ENCODE results near the gene HDAC4.

HDAC4 gene

GRCh38 chr2:239318151-239318611, 82.6 kb downstream of the HDAC4 start:
- no peak overlapping the region for H3K27ac ChIP-seq
- H3K4me1 ChIP-seq (ENCODE audit: control insufficient read depth in 1 of 2, insufficient read depth in 1 of 2, low read depth in 1 of 2, low read length in 1 of 2) = peaks cover 0 to 3% of the 10 kb centered on the region in 2 experiments

GRCh38 chr2:239316562-239317465, 84.0 kb downstream of the HDAC4 start:
- Histone ChIP-seq H3K4me3 (ENCODE audit: low read depth in 1 of 2, low read length in 1 of 2) (no peak overlapping the region), H3K4me1 (ENCODE audit: control insufficient read depth in 1 of 2, insufficient read depth in 1 of 2, low read depth in 1 of 2, low read length in 1 of 2) (peaks cover 3 to 4% of the 10 kb centered on the region in 2 experiments), H3K36me3 (no peaks in the 10 kb centered on the region), H3K27ac (no peak overlapping the region), H3K27me3 (no peaks in the 10 kb centered on the region), H3K9me3 (no peaks in the 10 kb centered on the region)
- TF ChIP-seq, protein P1, sequence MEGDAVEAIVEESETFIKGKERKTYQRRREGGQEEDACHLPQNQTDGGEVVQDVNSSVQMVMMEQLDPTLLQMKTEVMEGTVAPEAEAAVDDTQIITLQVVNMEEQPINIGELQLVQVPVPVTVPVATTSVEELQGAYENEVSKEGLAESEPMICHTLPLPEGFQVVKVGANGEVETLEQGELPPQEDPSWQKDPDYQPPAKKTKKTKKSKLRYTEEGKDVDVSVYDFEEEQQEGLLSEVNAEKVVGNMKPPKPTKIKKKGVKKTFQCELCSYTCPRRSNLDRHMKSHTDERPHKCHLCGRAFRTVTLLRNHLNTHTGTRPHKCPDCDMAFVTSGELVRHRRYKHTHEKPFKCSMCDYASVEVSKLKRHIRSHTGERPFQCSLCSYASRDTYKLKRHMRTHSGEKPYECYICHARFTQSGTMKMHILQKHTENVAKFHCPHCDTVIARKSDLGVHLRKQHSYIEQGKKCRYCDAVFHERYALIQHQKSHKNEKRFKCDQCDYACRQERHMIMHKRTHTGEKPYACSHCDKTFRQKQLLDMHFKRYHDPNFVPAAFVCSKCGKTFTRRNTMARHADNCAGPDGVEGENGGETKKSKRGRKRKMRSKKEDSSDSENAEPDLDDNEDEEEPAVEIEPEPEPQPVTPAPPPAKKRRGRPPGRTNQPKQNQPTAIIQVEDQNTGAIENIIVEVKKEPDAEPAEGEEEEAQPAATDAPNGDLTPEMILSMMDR (IDR thresholded peaks at IDR 0.05) = no peak

More at GRCh38 chr2:239318151-239318611, 82.6 kb downstream of the HDAC4 start:
- Histone ChIP-seq H3K36me3 (no peaks in the 10 kb centered on the region), H3K27me3 (no peaks in the 10 kb centered on the region), H3K9me3 (no peaks in the 10 kb centered on the region), H3K4me3 (ENCODE audit: low read depth in 1 of 2, low read length in 1 of 2) (no peak overlapping the region)
- TF ChIP-seq, protein P1 (IDR thresholded peaks at IDR 0.05) = no peak

- Histone ChIP-seq H3K27me3 (no peaks in the 10 kb centered on the region), H3K4me3 (ENCODE audit: low read depth in 1 of 2, low read length in 1 of 2) (no peak overlapping the region), H3K9me3 (no peaks in the 10 kb centered on the region), H3K27ac (no peak overlapping the region), H3K4me1 (ENCODE audit: control insufficient read depth in 1 of 2, insufficient read depth in 1 of 2, low read depth in 1 of 2, low read length in 1 of 2) (peaks cover 4 to 11% of the 10 kb centered on the region in 2 experiments), H3K36me3 (peaks cover 8% of the 10 kb centered on the region)
- TF ChIP-seq, protein P1 (IDR thresholded peaks at IDR 0.05) = no peak
Observed at GRCh38 chr2:239315308-239315707, 85.5 kb downstream of the HDAC4 start.

DNA sequence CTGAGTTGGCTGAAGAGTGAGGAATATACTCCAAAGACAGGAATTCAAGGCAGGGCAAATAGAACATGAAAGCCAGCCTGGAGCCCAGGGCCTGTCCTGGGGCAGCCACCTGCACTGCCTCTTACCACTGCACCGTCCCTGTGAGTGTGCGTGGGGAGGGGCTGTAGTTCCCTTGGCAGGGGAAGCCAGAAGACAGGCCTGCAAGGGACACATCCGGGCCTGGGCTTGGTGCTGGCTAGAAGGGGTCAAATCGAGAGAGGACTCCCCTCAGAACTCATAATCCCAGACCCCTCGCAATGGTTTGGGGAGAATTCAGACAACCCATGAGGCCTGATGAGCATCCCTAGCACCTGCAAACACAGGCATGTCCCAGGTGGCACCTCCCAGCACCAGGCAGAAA, 87.0 kb downstream of the HDAC4 start:
- TF ChIP-seq, protein P1 (IDR thresholded peaks at IDR 0.05) = no peak
- Histone ChIP-seq H3K4me3 (ENCODE audit: low read depth in 1 of 2, low read length in 1 of 2) (no peak overlapping the region), H3K4me1 (ENCODE audit: control insufficient read depth in 1 of 2, insufficient read depth in 1 of 2, low read depth in 1 of 2, low read length in 1 of 2) (peaks cover 8 to 11% of the 10 kb centered on the region in 2 experiments), H3K9me3 (no peaks in the 10 kb centered on the region), H3K36me3 (peaks cover 8% of the 10 kb centered on the region), H3K27ac (no peak overlapping the region), H3K27me3 (no peaks in the 10 kb centered on the region)

- no peaks in the 10 kb centered on the region for H3K27me3 ChIP-seq
- no peak overlapping the region for H3K27ac ChIP-seq
- TF ChIP-seq, protein P1 (IDR thresholded peaks at IDR 0.05) = no peak
- no peak overlapping the region for H3K4me3 ChIP-seq (ENCODE audit: low read depth in 1 of 2, low read length in 1 of 2)
- no peaks in the 10 kb centered on the region for H3K9me3 ChIP-seq
- peaks cover 8 to 11% of the 10 kb centered on the region in 2 experiments for H3K4me1 ChIP-seq (ENCODE audit: control insufficient read depth in 1 of 2, insufficient read depth in 1 of 2, low read depth in 1 of 2, low read length in 1 of 2)
- peaks cover 8% of the 10 kb centered on the region for H3K36me3 ChIP-seq
Observed at GRCh38 chr2:239312741-239313667, 87.8 kb downstream of the HDAC4 start.
